Mesothelial cell of epicardium (in vitro differentiated cells): ENCODE data around the gene MAP2K3. TPM values are rescaled to one million over a fixed set of nuclear protein-coding genes. Genes with fewer than 3 reads are reported as not detected.
"Not testable (repeated sequence)": the region's sequence is repeated elsewhere in the genome, so short reads cannot be mapped to it uniquely, and the experiment has no call there.

ENCODE experiments used
- DNase-seq, 2 experiments: peaks; one replicate each; pipeline ENCODE4 v3.0.0; 2021; ENCODE audit warnings: low spot score in 2 of 2; ENCODE audit not compliant: unreplicated experiment in 2 of 2
- H3K27ac Mint-ChIP-seq: 2 replicates; pipeline ENCODE4 v1.8.0; 2021; ENCODE audit warnings: mixed read lengths
- H3K27me3 Mint-ChIP-seq: 2 replicates; pipeline ENCODE4 v1.8.0; 2021; ENCODE audit warnings: low read depth, mixed read lengths
- H3K36me3 Mint-ChIP-seq: 2 replicates; pipeline ENCODE4 v1.8.0; 2021; ENCODE audit warnings: mixed read lengths
- H3K4me1 Mint-ChIP-seq: 2 replicates; pipeline ENCODE4 v1.8.0; 2021; ENCODE audit warnings: mixed read lengths
- H3K4me3 Mint-ChIP-seq: 2 replicates; pipeline ENCODE4 v1.8.0; 2021; ENCODE audit warnings: mild to moderate bottlenecking, moderate library complexity, mixed read lengths
- H3K9me3 Mint-ChIP-seq: 2 replicates; pipeline ENCODE4 v1.8.0; 2021; ENCODE audit warnings: mixed read lengths
- CTCF ChIP-seq: fragments of 200-600 bp; sonication (generic); IDR thresholded peaks from one replicate; pipeline ENCODE4 v1.5.0; 2021; ENCODE audit warnings: antibody characterized with exemption; ENCODE audit not compliant: unreplicated experiment
- total RNA-seq: library from RNA; stranded (reverse); gene quantifications from 3 replicates; pipeline ENCODE4 v1.2.1, GENCODE V29; 2021

Gene MAP2K3
- total RNA-seq, 1 donor from 2014 or later: 26.8 TPM

DNA sequence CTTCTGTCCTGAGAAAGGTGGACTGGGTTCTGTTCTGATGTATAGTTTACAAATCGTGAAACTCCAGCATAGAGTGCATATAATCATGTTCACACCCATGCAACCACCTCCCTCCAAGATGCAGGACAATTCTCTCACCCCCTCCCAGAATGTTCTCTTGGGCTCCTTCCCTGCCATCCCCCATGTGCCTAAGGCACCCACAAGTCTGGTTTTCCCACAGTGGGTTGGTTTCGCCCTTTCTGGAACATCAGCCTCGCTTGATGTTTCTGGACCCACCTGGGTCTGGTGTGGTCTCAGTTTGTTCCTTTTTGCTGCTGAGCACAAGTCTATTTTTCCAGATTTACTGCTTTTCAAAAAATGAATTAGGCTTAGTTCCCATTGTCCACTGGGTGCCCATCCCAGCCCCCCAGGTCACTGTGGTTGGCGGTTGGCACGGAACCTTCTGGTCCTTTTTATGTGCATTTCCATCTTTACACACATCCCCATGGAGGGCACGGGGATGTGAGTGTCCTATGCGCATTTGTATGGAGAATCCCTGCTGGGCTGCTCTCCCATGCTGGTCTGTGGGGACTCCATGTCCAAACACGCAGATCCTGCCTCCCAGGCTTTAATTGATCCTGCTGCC lies 19.0 kb downstream of the MAP2K3 start:
- H3K36me3 Mint-ChIP-seq: peaks cover 24% of the 10 kb centered on the region
- H3K9me3 Mint-ChIP-seq: peaks cover 5% of the 10 kb centered on the region
- H3K27ac Mint-ChIP-seq: no peak overlapping the region
- no peak for TF ChIP-seq CTCF
- no peaks in the 10 kb centered on the region for H3K27me3 Mint-ChIP-seq
- H3K4me1 Mint-ChIP-seq: no peaks in the 10 kb centered on the region
- DNase-seq: no peak
- H3K4me3 Mint-ChIP-seq: no peak overlapping the region

- no peak overlapping the region for H3K4me3 Mint-ChIP-seq
Observed at GRCh38 chr17:21304091-21304490, 19.6 kb downstream of the MAP2K3 start.

GRCh38 chr17:21304551-21305151 lies 20.1 kb downstream of the MAP2K3 start:
- not testable (repeated sequence) for H3K4me1 Mint-ChIP-seq, DNase-seq, H3K27ac Mint-ChIP-seq, H3K27me3 Mint-ChIP-seq, H3K4me3 Mint-ChIP-seq
- H3K36me3 Mint-ChIP-seq: peaks cover 30% of the 10 kb centered on the region
- H3K9me3 Mint-ChIP-seq: peaks cover 11% of the 10 kb centered on the region

More at GRCh38 chr17:21304091-21304490, 19.6 kb downstream of the MAP2K3 start:
- Mint-ChIP-seq H3K4me1 (no peaks in the 10 kb centered on the region), H3K36me3 (peaks cover 29% of the 10 kb centered on the region), H3K9me3 (peaks cover 10% of the 10 kb centered on the region), H3K27me3 (no peaks in the 10 kb centered on the region), H3K27ac (no peak overlapping the region)
- no peak for DNase-seq
- no peak for TF ChIP-seq CTCF

- DNase-seq, H3K4me1 Mint-ChIP-seq, H3K27me3 Mint-ChIP-seq, H3K4me3 Mint-ChIP-seq, H3K27ac Mint-ChIP-seq: not testable (repeated sequence)
- Mint-ChIP-seq H3K9me3 (peaks cover 11% of the 10 kb centered on the region), H3K36me3 (peaks cover 30% of the 10 kb centered on the region)
Observed at GRCh38 chr17:21305431-21306180, 21.1 kb downstream of the MAP2K3 start.

GRCh38 chr17:21306611-21307272 lies 22.2 kb downstream of the MAP2K3 start:
- H3K36me3 Mint-ChIP-seq: peaks cover 28% of the 10 kb centered on the region
- not testable (repeated sequence) for DNase-seq, H3K9me3 Mint-ChIP-seq, H3K4me3 Mint-ChIP-seq, H3K27ac Mint-ChIP-seq, H3K27me3 Mint-ChIP-seq, H3K4me1 Mint-ChIP-seq

DNA sequence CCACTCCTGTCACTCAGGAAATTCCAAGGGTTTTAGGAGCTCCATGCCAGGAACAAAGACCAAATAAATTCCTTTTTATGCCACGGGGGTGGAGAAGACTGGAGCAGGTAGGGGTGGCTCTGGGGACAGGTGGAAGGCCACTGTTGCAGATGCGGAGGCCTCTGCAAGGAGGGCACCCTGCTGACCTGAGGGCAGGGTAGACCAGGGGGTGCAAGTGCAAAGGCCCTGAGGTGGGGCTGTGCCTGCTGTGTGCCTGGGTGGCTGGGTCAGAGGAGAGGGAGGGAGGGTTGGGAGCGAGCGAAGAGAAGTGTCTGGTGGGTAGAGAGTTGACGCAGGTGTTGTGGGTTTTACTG lies 22.7 kb downstream of the MAP2K3 start:
- H3K4me3 Mint-ChIP-seq: not testable (repeated sequence)

DNA sequence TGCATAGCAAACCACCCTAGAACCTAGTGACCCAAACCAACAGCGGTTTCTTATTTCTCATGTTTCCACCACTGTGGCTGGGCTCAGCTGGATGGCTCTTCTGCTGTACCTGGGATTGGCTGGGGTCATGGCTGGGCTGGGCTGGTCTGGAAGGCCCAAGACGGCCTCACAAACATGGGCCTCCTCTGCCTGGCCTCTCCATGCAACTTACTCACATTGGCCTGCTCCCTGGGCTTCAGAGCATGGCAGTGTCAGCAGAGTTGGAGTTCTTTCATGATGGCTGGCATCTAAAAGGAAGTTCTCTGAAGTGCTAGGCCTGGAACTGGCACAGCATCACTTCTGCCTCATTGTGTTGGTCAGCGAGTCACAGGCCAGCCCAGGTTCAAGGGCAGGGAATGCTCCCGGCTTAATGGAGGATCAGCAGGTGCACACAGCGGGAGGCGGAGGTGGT lies 24.4 kb downstream of the MAP2K3 start:
- not testable (repeated sequence) for H3K9me3 Mint-ChIP-seq, H3K27me3 Mint-ChIP-seq, H3K27ac Mint-ChIP-seq, H3K4me1 Mint-ChIP-seq, H3K4me3 Mint-ChIP-seq, DNase-seq
- H3K36me3 Mint-ChIP-seq: peaks cover 20% of the 10 kb centered on the region

More for the DNA sequence above, 22.7 kb downstream of the MAP2K3 start:
- peaks cover 28% of the 10 kb centered on the region for H3K36me3 Mint-ChIP-seq
- H3K9me3 Mint-ChIP-seq, H3K27ac Mint-ChIP-seq, DNase-seq, H3K27me3 Mint-ChIP-seq, H3K4me1 Mint-ChIP-seq: not testable (repeated sequence)

GRCh38 chr17:21310061-21310765 lies 25.7 kb downstream of the MAP2K3 start:
- not testable (repeated sequence) for H3K27ac Mint-ChIP-seq, H3K4me3 Mint-ChIP-seq, H3K4me1 Mint-ChIP-seq, H3K9me3 Mint-ChIP-seq, DNase-seq, H3K27me3 Mint-ChIP-seq
- peaks cover 20% of the 10 kb centered on the region for H3K36me3 Mint-ChIP-seq

DNA sequence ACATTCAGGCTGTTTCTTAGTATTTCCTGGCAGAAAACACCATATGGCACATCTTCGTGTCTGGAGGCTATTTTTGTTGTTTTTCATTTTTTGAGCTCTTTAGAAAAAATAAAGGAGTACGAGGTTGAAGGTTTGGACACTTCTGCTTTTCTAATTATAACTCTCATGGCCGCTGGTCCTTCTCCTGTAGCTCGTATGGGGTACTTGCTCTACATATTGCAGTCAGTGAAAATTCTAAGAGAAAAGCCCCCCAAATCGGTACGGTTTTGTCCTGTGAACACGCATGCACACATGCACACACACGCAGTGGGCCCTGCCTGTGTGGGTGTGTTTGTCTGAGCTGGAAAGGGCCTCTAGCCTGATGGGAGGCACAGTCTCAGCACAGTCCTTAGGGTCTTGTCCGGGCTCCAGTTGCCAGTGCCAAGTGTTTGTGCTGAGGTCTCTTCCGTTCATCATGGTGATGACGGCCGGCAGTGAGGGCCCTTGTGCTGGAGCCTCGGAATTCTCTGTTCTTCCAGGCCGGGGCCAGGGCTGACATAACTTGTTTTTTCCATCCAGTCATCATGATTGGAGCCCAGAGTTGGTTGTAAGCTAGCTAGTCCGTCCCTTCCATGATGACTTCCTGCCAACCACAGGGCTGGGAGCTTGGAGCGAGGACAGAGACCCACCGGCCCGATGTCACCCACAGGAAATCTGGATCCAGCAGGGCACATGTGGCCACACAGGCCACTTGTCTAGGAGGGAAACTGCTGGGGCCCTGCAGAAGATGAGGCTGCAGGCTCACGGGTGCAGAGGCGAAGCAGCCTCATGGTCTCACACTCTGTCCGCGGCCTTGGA lies 26.5 kb downstream of the MAP2K3 start:
- H3K27ac Mint-ChIP-seq, DNase-seq, H3K27me3 Mint-ChIP-seq, H3K4me1 Mint-ChIP-seq, H3K9me3 Mint-ChIP-seq, H3K4me3 Mint-ChIP-seq: not testable (repeated sequence)
- peaks cover 17% of the 10 kb centered on the region for H3K36me3 Mint-ChIP-seq
